GM12891 (cell line): Measurements from ENCODE around the gene TARBP1.

Experiments used
- PAX5 ChIP-seq: IDR thresholded peaks from 2 replicates; pipeline ENCODE4 v1.6.1; 2011; ENCODE audit warnings: low read length, moderate library complexity, mild to moderate bottlenecking; ENCODE audit not compliant: insufficient read depth, severe bottlenecking
- POLR2A ChIP-seq: IDR thresholded peaks from 2 replicates; pipeline ENCODE4 v1.6.1; 2011; ENCODE audit warnings: low read depth, low read length, control low read depth
- POLR2AphosphoS5 ChIP-seq: IDR thresholded peaks from 2 replicates; pipeline ENCODE4 v1.6.1; 2011; ENCODE audit warnings: low read depth, low read length, control low read depth
- SPI1 ChIP-seq: IDR thresholded peaks from 2 replicates; pipeline ENCODE4 v1.6.1; 2011; ENCODE audit warnings: low read depth, low read length, control low read depth
- TAF1 ChIP-seq: IDR thresholded peaks from 2 replicates; pipeline ENCODE4 v1.6.1; 2011; ENCODE audit warnings: low read depth, low read length, control low read depth

GRCh38 chr1:234412830-234413229 is 66.1 kb downstream of the TARBP1 start:
- TF ChIP-seq POLR2AphosphoS5 (no peak), POLR2A (no peak), PAX5 (no peak), TAF1 (no peak), SPI1 (no peak)
